Measurements from ENCODE around the gene WDR19.
"Not testable (repeated sequence)": the region's sequence is repeated elsewhere in the genome, so short reads cannot be mapped to it uniquely, and the experiment has no call there.

Gene WDR19

DNA sequence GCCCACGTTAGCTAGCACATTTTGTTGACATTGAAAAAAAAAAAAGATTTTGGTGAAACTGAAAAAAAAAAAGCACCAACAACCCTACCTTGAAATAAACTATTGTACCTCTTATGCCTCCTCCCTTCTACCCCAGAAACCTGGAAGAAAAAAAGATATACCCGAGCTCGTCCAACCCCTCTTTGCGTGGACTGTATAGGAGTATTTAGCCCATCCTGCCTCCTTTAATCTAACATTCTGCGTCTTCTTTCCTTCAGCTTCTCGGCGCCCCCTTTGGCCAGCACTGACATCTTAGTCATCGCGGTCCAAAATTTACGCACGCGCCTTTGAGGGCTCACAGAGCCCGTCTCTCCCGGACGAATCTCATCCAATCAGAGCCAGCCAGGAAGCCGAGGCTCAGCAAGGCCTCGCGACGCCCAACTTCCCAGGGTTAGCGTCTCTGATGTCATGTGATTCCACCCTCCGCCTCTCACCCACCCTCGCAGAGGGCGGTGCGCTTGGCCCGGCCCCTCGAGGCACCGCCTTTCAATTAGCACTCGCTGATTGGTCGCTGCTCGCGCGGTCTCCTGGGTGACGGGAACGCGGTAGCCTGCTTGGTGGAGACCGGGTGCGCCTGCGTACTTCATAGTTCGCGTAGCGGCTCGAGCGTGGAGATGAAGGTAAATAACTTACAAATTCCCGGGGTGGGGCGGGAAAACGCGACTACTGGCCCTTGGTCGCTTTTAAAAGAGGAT is at the start of gene WDR19:
TSS of gene WDR19 (plus strand) at position 625 of the 734 bp plus-strand sequence. CDS start at position 654, 29 bp downstream.
- DNase-seq (ENCODE audit: low spot score): peak; percentile 99

DNA sequence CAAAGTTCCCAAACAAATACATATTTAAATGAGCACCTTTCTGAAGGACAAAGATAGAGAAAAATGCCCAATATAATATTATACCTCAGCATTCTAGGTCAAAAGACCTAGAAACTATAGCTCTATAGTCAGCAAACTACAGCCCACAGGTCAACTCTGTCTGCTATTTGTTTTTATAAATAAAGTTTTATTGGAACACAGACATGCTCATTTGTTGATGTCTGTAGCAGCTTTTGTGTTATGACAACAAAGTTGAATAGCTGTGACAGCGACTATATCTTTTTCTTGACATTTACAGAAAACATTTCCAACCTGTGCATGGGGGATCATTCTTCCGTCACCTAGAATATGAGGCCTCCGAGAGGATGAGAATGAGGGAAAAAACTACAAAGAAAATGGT is 48.7 kb upstream of the WDR19 start:
- no peak for DNase-seq (ENCODE audit: low spot score)

DNA sequence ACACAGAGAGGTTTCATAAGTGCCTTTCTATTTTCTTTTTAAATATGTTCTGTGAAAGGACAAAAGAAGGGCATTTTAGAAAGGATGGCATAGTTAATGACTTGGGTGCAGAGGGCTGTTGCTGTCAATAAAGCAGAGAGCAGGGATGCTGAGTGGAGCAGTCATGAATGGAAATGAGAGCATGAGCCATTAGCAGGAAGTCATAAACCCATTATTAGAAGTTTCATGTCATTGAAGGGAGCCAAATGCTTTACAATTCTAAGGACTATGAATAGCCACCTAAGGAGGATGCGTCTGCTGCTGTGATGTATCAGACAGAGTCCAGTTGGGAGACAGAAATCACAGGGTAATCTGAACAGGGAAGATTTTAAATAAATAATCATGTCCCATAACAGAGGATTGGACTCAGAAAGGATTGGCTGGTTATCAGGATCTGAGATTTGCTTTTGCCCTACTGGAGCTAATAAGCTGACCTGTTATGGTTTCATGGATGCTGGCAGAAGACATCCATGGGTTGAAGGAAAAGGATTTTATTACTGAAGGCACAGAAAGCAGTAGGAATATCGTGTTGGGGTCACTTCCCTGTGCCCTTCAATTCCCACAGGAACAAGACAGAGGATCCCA is 47.5 kb upstream of the WDR19 start:
- no peak for DNase-seq (ENCODE audit: low spot score)

DNA sequence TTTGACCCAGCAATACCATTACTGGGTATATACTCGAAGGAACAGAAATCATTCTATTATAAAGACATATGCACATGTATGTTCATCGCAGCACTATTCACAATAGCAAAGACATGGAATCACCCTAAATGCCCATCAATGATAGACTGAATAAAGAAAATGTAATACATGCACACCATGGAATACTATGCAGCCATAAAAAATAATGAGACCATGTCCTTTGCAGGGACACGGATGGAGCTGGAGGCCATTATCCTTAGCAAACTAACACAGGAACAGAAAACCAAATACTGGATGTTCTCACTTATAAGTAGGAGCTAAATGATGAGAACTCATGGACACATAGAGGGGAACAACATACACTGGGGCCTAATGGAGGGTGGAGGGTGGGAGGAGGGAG is 44.1 kb upstream of the WDR19 start:
- not testable (repeated sequence) for DNase-seq (ENCODE audit: low spot score)

DNA sequence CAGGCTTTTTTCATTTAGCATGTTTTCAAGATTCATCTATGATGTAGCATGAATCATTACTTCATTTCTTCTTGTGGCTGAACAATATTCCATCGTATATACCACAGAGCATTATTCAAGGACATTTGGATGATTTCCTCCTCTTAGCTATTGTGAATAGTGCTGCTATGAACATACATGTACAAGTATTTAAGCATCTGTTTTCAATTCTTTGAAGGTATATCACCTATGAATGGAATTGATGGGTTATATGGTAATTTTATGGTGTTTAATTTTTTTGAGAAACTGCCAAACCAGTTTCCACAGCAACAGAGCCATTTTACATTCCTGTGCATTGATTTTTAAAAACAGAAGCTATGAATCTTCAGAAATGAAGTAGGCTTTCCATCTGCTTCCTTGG is 36.1 kb upstream of the WDR19 start:
- no peak for DNase-seq (ENCODE audit: low spot score)

DNA sequence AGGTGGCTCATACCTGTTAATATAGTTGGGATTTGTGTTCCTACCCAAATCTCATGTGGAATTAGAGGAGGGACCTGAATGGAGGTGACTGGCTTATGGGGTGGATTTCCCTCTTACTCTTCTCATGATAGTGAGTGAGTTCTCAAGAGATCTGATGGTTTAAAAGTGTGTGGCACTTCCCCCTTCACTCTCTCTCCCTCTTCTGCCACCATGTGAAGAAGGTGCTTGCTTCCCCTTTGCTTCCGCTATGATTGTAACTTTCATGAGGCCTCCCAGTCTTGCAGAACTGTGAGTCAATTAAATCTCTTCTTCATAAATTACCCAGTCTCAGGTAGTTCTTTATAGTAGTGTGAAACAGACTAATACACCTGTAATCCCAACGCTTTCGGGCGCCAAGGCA is 28.3 kb upstream of the WDR19 start:
- no peak for DNase-seq (ENCODE audit: low spot score)

DNA sequence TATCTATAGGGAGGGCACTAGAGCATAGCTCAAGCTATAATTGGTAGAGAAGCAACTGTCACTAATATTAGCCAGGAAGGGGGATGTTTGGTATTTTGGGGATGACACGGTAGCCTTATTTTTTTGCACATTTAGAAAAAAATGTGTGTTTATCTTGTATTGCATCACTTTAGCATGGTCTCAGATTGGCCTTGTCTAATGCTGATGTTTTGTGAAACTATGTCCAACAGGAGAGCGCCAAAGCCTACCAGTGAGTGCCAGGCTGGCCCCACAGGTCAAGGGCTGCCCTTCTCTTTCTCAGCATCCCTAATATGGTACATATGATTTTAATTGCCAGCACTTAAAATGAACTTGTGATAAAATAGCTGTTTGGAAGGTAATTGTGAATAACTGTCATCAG is 24.8 kb upstream of the WDR19 start:
- DNase-seq (ENCODE audit: low spot score): no peak

DNA sequence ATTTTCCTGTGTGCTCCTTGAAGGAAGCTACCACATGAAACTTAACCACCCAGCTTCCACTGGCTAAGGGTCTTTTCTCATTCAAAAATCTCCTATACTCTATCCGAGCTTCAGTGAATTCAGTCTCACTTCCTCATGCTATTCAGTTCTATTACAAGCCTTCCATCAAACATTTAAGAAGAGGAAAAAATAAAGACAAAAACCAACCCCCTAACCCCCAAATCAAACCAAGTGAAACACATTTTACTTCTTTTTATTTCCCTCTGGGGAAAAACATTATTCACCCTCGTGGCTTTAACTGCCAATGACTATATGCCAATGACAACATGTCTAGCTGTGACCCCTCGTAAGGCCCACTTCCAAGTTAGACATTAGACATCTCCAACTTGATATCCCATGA is 16.2 kb upstream of the WDR19 start:
- DNase-seq (ENCODE audit: low spot score): no peak

DNA sequence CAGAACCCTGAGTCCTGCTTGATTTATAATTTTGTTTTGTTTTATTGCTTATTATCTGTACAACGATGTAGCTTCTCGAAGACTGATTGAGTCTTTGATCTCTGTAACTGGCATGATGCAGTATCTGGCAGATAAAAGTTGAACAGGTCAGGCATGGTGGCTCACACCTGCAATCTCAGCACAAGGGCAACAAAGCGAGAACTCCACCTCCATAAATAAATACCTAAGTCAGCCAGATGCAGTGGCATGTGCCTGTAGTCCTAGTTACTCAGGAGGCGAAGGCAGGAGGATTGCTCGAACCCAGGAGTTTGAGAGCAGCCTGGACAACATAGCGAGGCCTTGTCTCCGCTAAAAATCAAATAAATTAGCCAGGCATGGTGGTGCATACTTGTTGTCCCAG is 15.7 kb upstream of the WDR19 start:
- DNase-seq (ENCODE audit: low spot score): no peak

GRCh38 chr4:39169426-39169825 is 12.9 kb upstream of the WDR19 start:
- no peak for DNase-seq (ENCODE audit: low spot score)

GRCh38 chr4:39170301-39170700 is 12.0 kb upstream of the WDR19 start:
- DNase-seq (ENCODE audit: low spot score): no peak

DNA sequence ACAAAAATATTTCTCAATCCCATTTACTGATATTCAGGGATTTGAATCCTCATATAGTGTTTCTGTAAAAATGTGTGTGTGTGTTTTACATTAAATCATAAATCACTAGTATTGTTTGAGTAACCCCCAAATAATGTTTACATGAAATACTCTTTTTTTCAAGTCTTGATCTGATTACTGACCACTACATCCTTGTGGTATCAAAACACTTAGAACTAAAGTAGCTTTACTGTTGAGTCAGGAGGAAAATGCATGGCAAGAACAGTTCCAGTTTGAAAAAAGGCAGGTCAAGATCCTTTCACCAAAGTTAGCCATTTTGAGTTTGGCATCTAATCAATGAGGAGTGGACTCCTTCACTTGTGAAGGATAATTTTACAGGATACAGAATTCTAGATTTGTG is 3.6 kb upstream of the WDR19 start:
- no peak for DNase-seq (ENCODE audit: low spot score)

DNA sequence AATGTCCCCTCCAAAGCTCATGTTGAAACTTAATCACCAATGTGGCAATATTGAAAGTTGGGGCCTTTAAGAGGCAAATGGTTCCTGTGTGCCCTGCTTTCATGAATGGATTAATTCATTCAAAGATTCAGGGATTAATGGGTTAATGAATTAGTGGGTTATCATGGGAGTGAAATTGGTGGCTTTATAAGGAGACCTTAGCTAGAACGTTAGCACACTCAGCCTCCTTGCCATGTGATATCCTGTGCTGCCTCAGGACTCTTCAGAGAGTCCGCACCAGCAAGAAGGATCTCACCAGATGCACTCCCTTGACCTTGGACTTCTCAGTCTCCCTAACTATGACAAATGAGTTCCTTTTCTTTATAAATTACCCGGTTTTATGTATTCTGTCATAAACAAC is 2.6 kb upstream of the WDR19 start:
- DNase-seq (ENCODE audit: low spot score): no peak

GRCh38 chr4:39180629-39181028 is 1.7 kb upstream of the WDR19 start:
- DNase-seq (ENCODE audit: low spot score): not testable (repeated sequence)

DNA sequence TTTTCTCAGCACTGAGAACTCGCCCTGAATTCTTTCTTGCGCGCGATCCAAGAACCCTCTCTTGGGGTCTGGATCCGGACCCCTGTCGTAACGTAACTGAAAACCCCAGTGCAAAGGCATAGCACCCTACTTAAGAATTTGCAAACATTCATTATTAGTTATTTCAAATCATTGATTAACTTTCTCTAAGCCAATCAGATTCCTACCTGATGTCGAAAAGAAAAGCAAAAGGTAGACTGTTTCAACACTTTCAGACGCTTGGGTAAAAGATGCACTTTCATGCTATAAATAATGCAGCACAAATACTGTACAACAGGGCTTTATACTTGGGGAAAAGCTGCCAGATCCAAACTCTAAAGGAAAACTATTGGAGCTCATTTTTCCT is 817 bp upstream of the WDR19 start:
- DNase-seq (ENCODE audit: low spot score): no peak

GRCh38 chr4:39201963-39202362 is 19.6 kb downstream of the WDR19 start:
- DNase-seq (ENCODE audit: low spot score): no peak

DNA sequence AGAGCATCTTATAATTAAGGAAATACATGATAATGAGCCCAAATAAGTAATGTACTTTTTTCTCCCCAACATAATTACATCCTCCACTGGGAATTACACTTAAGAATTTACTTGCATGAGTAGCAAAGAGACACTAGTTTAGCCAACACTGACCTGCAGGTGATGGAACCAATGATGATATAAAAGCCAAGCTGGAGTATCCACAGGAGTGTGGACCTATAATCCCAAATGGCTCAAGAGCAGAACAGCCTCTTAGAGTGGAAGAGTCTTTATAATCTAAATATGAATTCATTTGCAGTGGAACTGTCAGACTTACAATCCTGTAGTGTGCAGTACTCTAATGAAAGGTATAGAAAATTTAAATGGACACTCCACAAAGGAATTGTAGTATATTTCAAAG is 22.2 kb downstream of the WDR19 start:
- DNase-seq (ENCODE audit: low spot score): no peak

DNA sequence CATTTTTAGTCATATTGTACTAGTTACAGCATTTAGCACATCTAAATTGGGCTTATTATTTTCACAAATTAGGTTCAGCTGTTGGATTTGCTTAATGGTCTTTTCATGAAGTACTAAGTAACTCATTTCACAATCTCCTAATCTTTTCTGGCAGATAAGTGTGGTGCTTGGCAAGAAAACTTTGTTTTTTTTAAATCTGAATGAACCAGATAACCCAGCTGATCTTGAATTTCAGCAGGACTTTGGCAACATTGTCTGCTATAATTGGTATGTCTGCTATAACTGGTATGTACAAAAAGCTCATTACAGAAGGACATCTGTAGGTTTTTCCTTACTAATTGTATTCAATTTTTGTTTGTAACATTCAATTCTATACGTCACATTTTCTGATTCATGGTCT is 22.7 kb downstream of the WDR19 start:
- no peak for DNase-seq (ENCODE audit: low spot score)

DNA sequence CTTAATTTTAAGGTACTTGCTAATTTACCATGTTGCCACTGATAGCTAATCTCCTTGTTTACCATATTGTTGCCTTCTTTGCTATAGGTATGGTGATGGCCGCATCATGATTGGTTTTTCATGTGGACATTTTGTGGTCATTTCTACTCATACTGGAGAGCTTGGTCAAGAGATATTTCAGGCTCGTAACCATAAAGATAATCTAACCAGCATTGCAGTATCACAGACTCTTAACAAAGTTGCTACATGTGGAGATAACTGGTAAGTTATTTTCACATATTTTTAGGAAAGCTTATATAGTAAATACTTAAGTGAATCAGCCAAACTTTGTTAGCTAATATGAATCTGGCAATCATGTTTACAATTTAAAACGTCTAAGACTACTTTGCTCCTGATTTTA is 23.1 kb downstream of the WDR19 start:
- DNase-seq (ENCODE audit: low spot score): no peak

DNA sequence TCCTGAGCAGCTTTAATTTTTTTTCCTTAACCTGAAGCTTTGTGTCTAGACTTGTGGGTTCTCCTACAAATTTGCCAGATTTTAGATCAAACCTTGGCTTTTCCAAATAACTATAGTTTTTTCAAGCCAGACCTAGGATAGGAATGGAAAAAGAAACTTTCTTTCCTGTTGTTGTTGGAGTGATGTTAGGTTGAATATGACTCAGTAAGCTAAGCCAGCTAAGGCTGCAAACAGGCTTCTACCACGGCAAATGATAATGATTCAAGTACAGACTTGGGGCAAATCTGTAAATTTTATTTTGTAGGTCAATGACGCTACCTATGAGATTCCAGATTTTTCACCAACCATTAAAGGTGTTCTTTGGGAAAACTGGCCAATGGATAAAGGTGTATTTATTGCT is 45.6 kb downstream of the WDR19 start:
- DNase-seq (ENCODE audit: low spot score): no peak

- DNase-seq (ENCODE audit: low spot score): no peak
These were observed 46.0 kb downstream of the WDR19 start for GRCh38 chr4:39228377-39228776.

DNA sequence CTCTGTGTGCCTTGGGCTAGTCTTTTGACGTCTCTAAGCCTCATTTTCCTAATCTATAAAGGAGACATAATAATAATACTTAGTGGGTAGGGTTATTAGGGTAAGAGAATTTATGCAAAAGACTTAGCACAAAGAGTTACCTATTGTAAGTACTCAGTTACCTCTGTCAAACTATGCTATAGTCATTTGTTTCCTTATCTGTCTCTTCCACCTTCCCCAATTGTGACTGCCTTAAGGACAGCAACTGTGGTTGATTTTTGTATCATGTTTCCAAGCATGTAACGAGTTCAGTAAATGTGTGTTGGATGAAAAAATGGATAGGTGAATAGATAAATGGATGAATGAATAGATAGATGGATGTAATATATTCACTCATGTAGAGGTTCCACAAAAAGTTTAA is 48.1 kb downstream of the WDR19 start:
- no peak for DNase-seq (ENCODE audit: low spot score)

DNA sequence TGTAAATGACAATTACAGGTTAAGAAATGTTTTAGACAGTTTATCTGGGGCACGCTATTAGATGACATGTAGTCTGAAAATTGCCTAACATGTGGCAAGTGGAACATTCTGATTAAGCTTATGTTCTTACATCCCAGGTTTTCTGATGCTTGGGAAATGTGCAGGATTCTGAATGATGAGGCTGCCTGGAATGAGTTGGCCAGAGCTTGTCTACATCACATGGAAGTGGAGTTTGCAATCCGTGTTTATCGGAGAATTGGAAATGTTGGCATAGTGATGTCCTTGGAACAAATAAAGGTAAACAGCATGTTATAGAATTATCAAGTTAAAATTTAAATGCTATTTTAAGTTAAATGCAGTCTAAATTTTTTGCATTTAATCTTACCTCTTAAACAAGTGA is 49.3 kb downstream of the WDR19 start:
- DNase-seq (ENCODE audit: low spot score): no peak

- no peak for DNase-seq (ENCODE audit: low spot score)
These were observed 49.8 kb downstream of the WDR19 start for GRCh38 chr4:39232100-39232499.
